Subcutaneous adipose tissue (tissue), 4 donors: ENCODE measurements around the gene DPEP1. TPM values are rescaled to one million over a fixed set of nuclear protein-coding genes. Genes with fewer than 3 reads are reported as not detected.

Experiments
- total RNA-seq, 4 donors: library from RNA; depleted of rRNA; stranded (reverse); fragments of >200 nt; gene quantifications; one replicate each; pipeline ENCODE4 v1.1.0, GENCODE V29; 2016
- TF ChIP-seq, protein P1 (sequence below): fragments of 450-650 bp; IDR thresholded peaks from one replicate; pipeline ENCODE4 v1.5.1; 2016; ENCODE audit warnings: low read depth, mild to moderate bottlenecking, control low read depth, antibody characterized with exemption, moderate library complexity

DPEP1 gene
- total RNA-seq, 4 donors from 2014 or later, result 2.3 TPM; not detected in 3

DNA sequence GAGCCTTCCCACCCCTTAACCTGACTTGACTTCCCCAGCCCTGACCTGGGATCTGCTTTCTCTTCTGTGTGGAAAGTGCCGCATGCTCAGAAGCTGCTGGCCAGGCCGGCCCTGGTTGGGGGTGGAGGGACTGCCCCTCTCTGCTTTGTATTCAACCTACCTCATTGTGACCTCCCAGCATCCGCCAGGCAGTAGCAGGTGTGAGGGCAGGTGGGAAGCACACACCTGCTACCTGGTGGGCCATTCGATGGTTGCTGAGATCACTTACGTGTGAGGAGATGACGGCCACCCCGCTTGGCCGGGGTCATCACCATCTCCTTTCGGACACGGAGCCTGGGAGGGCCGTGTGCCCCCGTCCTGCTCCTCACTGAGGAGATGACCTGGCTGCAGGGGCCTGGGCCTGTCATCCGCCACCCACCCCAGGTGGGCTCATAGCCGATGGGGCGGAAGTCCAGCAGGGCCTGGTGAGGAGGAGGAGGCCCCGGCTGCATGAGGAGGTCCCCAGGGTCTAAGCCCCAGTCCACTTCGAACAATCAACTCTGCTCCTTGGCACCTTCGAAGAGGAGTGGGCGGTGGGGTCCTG lies 30.7 kb upstream of the DPEP1 start:
- TF ChIP-seq, protein P1, sequence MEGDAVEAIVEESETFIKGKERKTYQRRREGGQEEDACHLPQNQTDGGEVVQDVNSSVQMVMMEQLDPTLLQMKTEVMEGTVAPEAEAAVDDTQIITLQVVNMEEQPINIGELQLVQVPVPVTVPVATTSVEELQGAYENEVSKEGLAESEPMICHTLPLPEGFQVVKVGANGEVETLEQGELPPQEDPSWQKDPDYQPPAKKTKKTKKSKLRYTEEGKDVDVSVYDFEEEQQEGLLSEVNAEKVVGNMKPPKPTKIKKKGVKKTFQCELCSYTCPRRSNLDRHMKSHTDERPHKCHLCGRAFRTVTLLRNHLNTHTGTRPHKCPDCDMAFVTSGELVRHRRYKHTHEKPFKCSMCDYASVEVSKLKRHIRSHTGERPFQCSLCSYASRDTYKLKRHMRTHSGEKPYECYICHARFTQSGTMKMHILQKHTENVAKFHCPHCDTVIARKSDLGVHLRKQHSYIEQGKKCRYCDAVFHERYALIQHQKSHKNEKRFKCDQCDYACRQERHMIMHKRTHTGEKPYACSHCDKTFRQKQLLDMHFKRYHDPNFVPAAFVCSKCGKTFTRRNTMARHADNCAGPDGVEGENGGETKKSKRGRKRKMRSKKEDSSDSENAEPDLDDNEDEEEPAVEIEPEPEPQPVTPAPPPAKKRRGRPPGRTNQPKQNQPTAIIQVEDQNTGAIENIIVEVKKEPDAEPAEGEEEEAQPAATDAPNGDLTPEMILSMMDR, result no peak

DNA sequence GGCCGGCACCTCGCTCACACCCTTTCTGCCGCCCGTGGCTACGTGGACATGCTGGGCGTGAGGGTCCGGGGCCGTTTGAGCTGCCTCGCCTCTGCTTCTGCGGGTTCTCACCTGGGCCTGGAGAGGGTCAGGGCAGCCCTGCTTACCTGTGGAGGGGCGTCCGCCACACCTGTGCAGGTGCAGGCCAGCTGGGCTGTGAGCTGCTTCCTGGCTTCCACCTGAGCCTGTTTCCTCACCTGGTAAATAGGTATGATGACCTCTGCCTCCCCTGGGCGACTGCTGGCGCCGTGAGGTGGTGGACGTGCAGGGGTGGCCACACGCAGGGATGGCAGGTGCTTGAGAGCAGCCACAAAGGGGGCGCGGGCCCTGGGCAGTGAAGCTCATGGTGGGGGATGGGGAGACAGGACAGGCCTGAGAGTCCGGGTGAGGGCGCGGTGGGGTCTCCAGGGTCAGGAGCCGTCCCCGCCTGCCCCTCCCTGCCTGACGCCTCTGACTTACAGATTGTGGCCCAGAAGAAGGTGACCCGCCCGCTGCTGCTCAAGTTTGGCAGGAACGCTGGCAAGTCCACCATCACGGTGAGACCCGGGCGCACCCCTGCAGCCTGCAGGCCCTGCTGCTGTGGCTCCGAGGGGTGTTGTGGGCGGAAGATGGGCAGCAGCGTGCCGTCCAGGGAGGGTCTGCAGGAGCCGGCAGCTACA lies 30.1 kb upstream of the DPEP1 start:
- TF ChIP-seq, protein P1, result no peak

DNA sequence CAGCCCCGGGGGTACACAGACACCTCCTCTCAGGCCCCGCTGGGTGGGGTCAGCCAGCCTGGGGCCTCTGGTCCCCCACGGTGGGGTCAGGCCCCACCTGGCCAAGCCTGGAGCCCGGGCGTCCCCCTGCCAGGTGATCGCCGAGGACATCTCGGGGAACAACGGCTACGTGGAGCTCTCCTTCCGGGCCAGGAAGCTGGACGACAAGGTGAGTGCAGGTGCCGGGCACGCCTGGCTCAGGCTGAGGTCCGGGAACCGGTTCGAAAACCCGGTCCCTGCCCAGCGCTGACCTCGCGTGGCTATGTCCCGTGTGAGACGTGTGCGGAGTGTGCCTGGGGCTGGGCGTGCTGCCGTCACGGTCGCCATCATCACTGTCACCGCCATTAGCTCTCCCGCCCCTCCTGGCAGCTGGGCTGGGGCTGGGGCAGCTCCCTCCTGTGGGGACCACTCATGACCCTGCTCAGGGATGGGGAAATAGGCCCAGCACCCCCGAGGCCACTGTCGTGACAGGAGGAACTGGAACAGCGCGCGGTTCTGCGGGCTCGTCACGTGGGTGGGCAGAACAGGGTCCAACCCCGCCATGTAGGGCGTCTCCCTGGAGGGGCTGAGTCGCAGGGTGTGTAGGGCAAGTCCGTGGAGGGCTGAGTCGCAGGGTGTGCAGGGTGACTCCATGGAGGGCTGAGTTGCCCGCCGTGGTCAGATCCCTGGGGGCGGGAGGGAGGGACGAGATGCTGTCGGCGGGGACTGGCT lies 29.4 kb upstream of the DPEP1 start:
- TF ChIP-seq, protein P1, result no peak

DNA sequence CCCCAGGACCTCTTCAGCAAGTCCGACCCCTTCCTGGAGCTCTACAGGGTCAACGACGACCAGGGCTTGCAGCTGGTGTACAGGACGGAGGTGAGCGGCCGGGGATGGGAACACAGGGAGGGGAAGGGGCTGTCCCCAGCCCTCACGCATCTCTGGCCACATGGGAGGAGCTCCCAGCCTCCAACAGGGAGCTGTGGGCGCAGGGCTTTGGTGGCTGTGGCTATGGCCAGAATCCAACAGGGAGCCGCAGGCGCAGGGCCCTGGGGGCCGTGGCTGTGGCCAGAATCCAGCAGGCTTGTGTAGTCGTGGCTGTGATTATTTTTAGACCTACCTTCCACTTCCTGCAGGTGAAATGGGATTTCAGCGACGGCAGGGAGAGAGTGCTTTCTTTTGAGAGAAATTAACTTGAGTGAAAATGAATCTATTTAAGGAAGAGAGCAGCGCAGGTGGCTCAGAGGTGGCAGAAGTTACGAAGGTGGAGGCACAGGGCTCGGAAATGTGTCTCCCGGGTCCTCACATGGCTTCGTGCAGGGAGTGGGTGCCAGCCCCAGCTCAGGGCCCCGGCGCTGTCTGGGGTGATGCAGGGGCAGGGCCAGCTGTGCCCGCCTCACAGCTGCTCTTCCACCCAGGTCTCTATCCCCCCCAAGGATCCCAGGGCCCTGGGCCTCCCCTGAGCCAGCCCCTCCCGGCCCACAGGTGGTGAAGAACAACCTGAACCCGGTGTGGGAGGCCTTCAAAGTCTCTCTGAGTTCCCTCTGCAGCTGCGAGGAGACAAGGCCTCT lies 28.5 kb upstream of the DPEP1 start:
- TF ChIP-seq, protein P1, result no peak

DNA sequence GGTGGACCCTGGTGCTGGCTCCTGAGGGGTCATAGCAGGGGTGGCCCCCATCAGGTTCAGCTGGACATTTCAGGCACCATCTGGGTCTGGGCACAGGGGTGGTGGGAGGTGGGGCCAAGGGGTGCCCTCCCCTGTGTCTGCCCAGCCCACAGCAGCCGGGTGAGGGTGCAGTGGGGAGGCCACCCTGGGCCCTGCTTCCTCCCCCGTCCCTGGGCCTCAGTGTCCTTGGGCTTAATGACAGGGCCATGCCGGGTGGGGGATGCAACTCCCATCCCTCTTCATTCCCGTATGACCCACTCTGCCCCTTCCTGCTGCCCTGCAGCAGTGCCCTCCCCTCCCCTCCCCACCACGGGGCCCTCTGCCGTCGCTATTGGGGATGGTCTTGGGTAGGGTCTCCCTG lies 27.2 kb upstream of the DPEP1 start:
- TF ChIP-seq, protein P1, result no peak

DNA sequence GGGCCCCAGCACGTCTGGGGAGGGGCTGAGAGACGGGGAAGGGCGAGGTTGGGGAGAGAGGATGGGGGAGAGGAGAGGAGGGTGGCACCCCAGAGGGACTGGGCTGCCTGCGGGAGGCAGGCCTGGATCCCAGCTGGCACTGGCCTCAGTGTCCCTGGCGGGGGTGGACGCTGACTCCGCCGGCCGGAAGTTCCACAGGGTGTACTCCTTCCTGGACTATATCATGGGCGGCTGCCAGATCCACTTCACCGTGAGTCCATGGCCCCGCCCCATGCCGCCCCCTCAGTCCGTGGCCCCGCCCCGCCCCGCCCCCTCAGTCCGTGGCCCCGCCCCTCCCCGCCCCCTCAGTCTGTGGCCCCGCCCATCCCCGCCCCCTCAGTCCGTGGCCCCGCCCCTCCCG lies 26.6 kb upstream of the DPEP1 start:
- TF ChIP-seq, protein P1, result no peak
